ENCODE measurements around the gene NF1.

DNA sequence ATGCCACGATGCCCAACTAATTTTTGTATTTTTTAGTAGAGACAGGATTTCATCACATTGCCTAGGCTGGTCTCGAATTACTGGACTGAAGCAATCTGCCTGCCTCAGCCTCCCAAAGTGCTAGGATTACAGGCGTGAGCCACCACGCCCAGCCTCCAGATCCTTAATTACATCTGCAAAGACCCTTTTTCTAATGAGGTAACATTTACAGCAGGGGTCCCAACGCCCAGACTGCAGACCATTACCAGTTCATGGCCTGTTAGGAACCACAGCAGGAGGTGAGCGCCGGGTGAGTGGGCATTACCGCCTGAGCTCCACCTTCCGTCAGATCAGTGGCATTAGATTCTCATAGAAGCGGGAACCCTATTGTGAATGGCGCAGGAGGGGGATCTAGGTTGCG, 292.7 kb downstream of the NF1 start:
- no peak for TF ChIP-seq POLR2A (IDR thresholded peaks at IDR 0.05)
- TF ChIP-seq, protein P1, sequence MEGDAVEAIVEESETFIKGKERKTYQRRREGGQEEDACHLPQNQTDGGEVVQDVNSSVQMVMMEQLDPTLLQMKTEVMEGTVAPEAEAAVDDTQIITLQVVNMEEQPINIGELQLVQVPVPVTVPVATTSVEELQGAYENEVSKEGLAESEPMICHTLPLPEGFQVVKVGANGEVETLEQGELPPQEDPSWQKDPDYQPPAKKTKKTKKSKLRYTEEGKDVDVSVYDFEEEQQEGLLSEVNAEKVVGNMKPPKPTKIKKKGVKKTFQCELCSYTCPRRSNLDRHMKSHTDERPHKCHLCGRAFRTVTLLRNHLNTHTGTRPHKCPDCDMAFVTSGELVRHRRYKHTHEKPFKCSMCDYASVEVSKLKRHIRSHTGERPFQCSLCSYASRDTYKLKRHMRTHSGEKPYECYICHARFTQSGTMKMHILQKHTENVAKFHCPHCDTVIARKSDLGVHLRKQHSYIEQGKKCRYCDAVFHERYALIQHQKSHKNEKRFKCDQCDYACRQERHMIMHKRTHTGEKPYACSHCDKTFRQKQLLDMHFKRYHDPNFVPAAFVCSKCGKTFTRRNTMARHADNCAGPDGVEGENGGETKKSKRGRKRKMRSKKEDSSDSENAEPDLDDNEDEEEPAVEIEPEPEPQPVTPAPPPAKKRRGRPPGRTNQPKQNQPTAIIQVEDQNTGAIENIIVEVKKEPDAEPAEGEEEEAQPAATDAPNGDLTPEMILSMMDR (IDR thresholded peaks at IDR 0.05) = no peak

Measured in tibial nerve (tissue), 3 donors.